Adipocyte (in vitro differentiated cells): ENCODE data around the gene ZCCHC24.

Experiments used
- DNase-seq: peaks from one replicate; pipeline ENCODE4 v3.0.0-alpha.2; 2015; ENCODE audit warnings: low read depth
- H3K27me3 ChIP-seq: replicated peaks from 2 replicates; pipeline ENCODE4 v1.7.0; 2013; ENCODE audit warnings: mild to moderate bottlenecking, low read length, moderate library complexity; ENCODE audit not compliant: control insufficient read depth, insufficient read depth
- H3K36me3 ChIP-seq: 2 replicates; pipeline ENCODE4 v1.7.0; 2013; ENCODE audit warnings: low read length, mild to moderate bottlenecking, moderate library complexity; ENCODE audit not compliant: control insufficient read depth, insufficient read depth, severe bottlenecking
- H3K4me1 ChIP-seq: 2 replicates; pipeline ENCODE4 v1.7.0; 2013; ENCODE audit warnings: mild to moderate bottlenecking, low read length, moderate library complexity; ENCODE audit not compliant: control insufficient read depth, insufficient read depth
- H3K4me3 ChIP-seq: 2 replicates; pipeline ENCODE4 v1.7.0; 2013; ENCODE audit warnings: mild to moderate bottlenecking, low read length, moderate library complexity
- H3K9ac ChIP-seq: 2 replicates; pipeline ENCODE4 v1.7.0; 2013; ENCODE audit warnings: mild to moderate bottlenecking, low read length, moderate library complexity
- H3K9me3 ChIP-seq: 2 replicates; pipeline ENCODE4 v1.7.0; 2013; ENCODE audit warnings: mild to moderate bottlenecking, low read length, moderate library complexity; ENCODE audit not compliant: control insufficient read depth

Gene ZCCHC24

DNA sequence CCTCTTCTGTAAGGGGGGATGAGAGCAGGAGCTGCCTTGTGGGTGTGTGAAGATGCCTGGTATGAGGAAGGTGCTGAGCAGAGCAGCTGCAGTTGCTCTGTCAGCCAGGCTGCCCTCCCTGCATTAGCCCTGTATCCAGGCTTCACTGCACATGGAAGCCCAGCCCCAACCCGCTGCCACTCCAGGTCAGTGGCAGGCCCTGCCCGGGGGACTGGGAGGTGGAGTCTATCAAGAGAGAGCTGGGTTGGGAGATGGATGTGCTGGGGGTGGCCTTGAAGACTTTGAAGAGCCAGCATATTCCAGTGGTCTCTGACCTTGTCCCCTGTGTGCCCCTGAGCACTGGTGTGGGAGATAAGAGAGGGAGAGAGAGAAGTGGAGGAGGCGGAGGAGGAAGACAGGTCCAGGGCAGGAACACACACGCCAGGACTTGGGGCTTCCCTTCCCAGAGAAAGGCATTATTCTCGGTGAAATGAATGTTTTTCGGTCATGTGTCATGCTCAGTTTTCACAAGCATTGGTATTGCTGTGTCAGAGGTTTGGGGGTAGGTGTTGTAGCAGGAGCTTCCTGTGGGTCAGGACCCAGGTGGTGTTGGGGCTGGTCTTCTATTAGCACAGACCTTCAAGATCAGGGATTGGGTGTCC is 95.5 kb downstream of the ZCCHC24 start:
- DNase-seq: no peak
- H3K9ac ChIP-seq: peak overlapping the region; percentile 95
- H3K9me3 ChIP-seq: no peaks in the 10 kb centered on the region
- H3K4me1 ChIP-seq: peaks cover 47% of the 10 kb centered on the region
- no peaks in the 10 kb centered on the region for H3K27me3 ChIP-seq
- H3K36me3 ChIP-seq: peaks cover 62% of the 10 kb centered on the region
- H3K4me3 ChIP-seq: peak overlapping the region; percentile 91

DNA sequence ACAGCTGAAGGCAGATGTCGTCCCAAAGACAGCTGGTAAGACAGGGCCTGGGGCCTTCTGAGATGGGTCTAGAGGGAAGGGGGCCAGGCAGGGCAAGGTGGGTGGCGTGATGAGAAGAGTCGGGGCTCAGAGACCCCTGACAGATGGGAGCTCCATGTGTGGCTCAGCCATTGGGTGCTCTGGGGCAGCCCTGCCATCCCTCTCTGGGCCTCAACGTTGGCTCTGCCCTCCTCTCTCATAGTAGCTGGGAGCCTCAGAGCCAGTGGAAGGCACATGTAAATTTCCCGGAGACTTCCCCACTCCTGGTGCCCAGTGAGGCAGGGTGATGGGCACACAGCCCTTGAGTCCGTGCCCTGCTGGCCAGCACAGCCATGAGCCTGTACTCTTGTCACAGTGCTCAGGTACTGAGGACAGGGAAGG is 96.3 kb downstream of the ZCCHC24 start:
- H3K27me3 ChIP-seq: no peaks in the 10 kb centered on the region
- H3K4me1 ChIP-seq: peaks cover 51% of the 10 kb centered on the region
- no peaks in the 10 kb centered on the region for H3K9me3 ChIP-seq

GRCh38 chr10:79348640-79348988 is 96.8 kb downstream of the ZCCHC24 start:
- Histone ChIP-seq H3K4me3 (peak overlapping the region; percentile 91), H3K4me1 (peaks cover 51% of the 10 kb centered on the region), H3K9me3 (no peaks in the 10 kb centered on the region), H3K27me3 (no peaks in the 10 kb centered on the region), H3K9ac (peak overlapping the region; percentile 95), H3K36me3 (peaks cover 49% of the 10 kb centered on the region)
- peak; percentile 21 for DNase-seq

More for the DNA sequence above, 96.3 kb downstream of the ZCCHC24 start:
- Histone ChIP-seq H3K4me3 (peak overlapping the region; percentile 91), H3K9ac (peak overlapping the region; percentile 95), H3K36me3 (peaks cover 54% of the 10 kb centered on the region)
- no peak for DNase-seq

GRCh38 chr10:79347894-79348639 is 97.4 kb downstream of the ZCCHC24 start:
- Histone ChIP-seq H3K9me3 (no peaks in the 10 kb centered on the region), H3K27me3 (no peaks in the 10 kb centered on the region), H3K4me3 (peak overlapping the region; percentile 91), H3K4me1 (peaks cover 55% of the 10 kb centered on the region), H3K9ac (peak overlapping the region; percentile 95), H3K36me3 (peaks cover 44% of the 10 kb centered on the region)
- peak; percentile 80 for DNase-seq

DNA sequence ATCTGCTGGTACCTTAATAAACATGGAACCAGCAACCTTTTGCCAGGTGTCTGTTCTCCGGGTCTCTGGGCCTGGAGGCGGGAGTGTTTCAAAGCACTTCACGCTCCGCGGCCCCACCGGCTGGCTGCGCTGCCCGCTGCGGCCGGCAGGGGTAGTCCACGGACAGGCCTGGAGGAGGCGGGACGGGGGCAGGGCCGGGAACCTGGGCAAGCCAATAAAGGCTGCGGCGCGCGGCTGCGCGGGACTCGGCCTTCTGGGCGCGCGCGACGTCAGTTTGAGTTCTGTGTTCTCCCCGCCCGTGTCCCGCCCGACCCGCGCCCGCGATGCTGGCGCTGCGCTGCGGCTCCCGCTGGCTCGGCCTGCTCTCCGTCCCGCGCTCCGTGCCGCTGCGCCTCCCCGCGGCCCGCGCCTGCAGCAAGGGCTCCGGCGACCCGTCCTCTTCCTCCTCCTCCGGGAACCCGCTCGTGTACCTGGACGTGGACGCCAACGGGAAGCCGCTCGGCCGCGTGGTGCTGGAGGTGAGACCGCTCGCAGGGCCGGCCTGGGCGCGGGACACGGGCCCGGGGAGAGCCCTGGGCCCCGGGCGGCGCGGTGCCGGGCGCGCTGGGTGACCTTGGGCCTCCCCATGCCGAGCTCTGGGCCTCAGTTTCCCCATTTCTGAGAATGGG is 98.1 kb downstream of the ZCCHC24 start, which contains the start of gene PPIF:
Gene PPIF, plus strand, starts transcription at position 244 of the 668 bp plus-strand sequence. Its CDS starts 80 bp downstream, at position 324.
- Histone ChIP-seq H3K27me3 (no peaks in the 10 kb centered on the region), H3K4me1 (peaks cover 62% of the 10 kb centered on the region), H3K9ac (peak within 1 kb of the TSS; percentile 95), H3K9me3 (no peaks in the 10 kb centered on the region), H3K36me3 (peaks cover 37% of the 10 kb centered on the region), H3K4me3 (peak within 1 kb of the TSS; percentile 91)
- DNase-seq: peak; percentile 98

DNA sequence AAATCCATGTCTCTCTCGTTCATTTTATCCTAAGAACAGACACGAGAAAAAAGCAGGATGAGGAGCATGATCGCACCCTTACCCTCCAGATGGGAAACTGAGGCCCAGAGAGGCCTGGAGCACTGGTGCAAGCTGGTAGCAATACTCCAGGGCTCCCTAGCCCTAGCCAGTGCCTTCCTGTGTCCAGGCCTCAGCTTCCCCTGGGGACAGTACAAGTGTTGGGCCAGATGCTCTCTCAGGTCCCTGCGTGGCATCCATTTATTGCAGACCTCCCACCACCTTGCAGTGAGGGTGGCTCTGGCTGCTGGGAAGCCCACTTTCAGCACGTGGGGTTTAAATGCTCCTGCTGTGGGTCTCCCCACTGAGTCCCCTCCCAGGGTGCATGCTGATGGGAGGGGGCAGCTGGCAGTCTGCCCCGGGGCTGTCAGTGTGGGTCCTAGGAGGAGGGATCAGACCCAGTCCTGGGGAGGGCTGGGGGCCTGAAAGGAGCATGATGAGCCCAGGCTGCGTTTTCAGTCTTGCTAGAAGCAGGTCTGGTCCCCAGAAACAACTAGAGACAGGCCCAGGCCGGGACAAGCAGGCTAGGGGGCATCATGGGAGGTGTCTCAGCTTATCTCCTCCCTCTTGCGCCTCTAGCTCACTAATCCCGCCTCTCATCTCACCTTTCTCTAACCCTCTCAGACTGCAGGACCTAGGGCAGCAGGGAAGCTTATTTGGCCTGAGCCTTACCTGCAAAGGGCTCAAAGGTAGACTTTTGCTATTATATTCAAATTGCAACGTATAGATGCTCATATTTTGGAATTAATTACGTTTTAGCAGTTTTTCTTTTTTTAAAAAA is 98.8 kb downstream of the ZCCHC24 start:
- no peak for DNase-seq

GRCh38 chr10:79346012-79346340 is 99.4 kb downstream of the ZCCHC24 start:
- Histone ChIP-seq H3K9ac (peak overlapping the region; percentile 62), H3K27me3 (no peaks in the 10 kb centered on the region), H3K9me3 (no peaks in the 10 kb centered on the region), H3K36me3 (peaks cover 23% of the 10 kb centered on the region), H3K4me1 (peaks cover 71% of the 10 kb centered on the region), H3K4me3 (no peak overlapping the region)
- DNase-seq: no peak

More for the DNA sequence above, 98.8 kb downstream of the ZCCHC24 start:
- Histone ChIP-seq H3K4me1 (peaks cover 68% of the 10 kb centered on the region), H3K36me3 (peaks cover 29% of the 10 kb centered on the region), H3K9me3 (no peaks in the 10 kb centered on the region), H3K27me3 (no peaks in the 10 kb centered on the region), H3K4me3 (peak overlapping the region; percentile 91), H3K9ac (peak overlapping the region; percentile 62)

DNA sequence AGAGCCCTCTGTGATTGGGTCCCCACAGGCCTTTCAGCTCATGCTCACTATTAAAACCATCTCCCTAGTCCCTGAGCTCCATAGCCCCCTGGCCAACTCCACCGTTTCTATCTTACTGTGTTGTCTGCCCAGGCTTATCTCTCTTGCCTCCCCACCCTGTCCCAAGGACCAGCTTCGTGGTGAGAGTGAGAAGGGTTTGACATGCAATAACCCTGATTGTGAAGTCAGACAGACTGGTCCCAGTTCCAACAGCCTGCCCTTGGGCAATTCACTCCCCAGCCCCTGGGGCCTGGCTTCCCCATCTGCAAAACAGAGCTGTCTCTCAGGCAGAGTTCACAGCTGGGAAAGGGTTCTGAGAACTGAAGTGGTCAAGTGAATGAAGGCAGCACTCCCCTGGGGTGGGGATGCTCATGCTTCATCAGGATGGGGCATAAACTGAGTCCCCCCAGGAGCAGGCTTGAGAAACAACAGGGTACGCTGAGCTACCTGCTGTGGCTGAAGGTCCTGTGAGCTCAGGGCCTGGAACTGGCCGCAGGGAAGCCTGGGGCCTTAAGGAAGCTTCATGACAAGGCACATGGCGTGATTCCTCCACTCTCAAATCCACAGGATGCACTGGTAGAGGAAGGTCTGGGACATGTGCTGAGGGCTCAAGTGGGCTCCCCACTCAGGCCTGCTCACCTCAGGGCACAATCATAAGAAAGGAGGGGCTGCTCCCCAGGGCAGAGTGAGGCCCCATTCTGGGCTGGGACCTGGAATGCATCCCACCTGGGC is 100.0 kb downstream of the ZCCHC24 start:
- Histone ChIP-seq H3K4me1 (peaks cover 74% of the 10 kb centered on the region), H3K4me3 (no peak overlapping the region), H3K9me3 (no peaks in the 10 kb centered on the region), H3K36me3 (peaks cover 18% of the 10 kb centered on the region), H3K9ac (peak overlapping the region; percentile 62), H3K27me3 (no peaks in the 10 kb centered on the region)
- DNase-seq: no peak

- H3K4me1 ChIP-seq: peaks cover 69% of the 10 kb centered on the region
- no peaks in the 10 kb centered on the region for H3K27me3 ChIP-seq
- no peak for DNase-seq
- H3K9ac ChIP-seq: peak overlapping the region; percentile 62
- H3K9me3 ChIP-seq: no peaks in the 10 kb centered on the region
- H3K36me3 ChIP-seq: peaks cover 10% of the 10 kb centered on the region
- H3K4me3 ChIP-seq: no peak overlapping the region
These were observed 100.8 kb downstream of the ZCCHC24 start for GRCh38 chr10:79344502-79345195.
